Testis (tissue), 3 donors: ENCODE results near the gene UVRAG. TPM values are rescaled to one million over a fixed set of nuclear protein-coding genes. Genes with fewer than 3 reads are reported as not detected.

ENCODE experiments used
- DNase-seq: peaks from one replicate; pipeline ENCODE4 v3.0.0-alpha.2; 2019
- H3K27ac ChIP-seq, 2 donors: fragments of 200-600 bp; sonication (generic); one replicate each; pipeline ENCODE4 v1.5.1; 2019
- H3K27me3 ChIP-seq: fragments of 200-600 bp; sonication (generic); one replicate; pipeline ENCODE4 v1.5.1; 2019
- H3K36me3 ChIP-seq: fragments of 200-600 bp; sonication (generic); one replicate; pipeline ENCODE4 v1.5.1; 2017; ENCODE audit warnings: low read depth; ENCODE audit errors: missing control alignments
- H3K4me1 ChIP-seq: fragments of 200-600 bp; sonication (generic); one replicate; pipeline ENCODE4 v1.5.1; 2019
- H3K4me3 ChIP-seq, 2 donors: fragments of 200-600 bp; sonication (generic); one replicate each; pipeline ENCODE4 v1.5.1; 2017 to 2019
- H3K9me3 ChIP-seq: fragments of 200-600 bp; sonication (generic); one replicate; pipeline ENCODE4 v1.5.1; 2017
- CTCF ChIP-seq, 3 experiments: fragments of 450-650 bp in 2 of 3; fragments of 200-600 bp in 1 of 3; sonication (generic) in 1 of 3; IDR thresholded peaks; one replicate each; pipeline ENCODE4 v1.5.1; 2016 to 2019; ENCODE audit warnings: antibody characterized with exemption in 3 of 3, mild to moderate bottlenecking in 2 of 3, moderate library complexity in 1 of 3
- POLR2A ChIP-seq: fragments of 450-650 bp; IDR thresholded peaks from one replicate; pipeline ENCODE4 v1.6.1; 2017; ENCODE audit warnings: antibody characterized with exemption, mild to moderate bottlenecking, moderate library complexity
- WGBS, 2 donors: methylation state at CpG; one replicate each; pipeline ENCODE4 v1.1.5; 2018; 5-methylcytosine and 5-hydroxymethylcytosine counted together
- intact Hi-C: fragments of 100-400 bp; cut with DNase I; formaldehyde crosslinking; loops from one replicate; pipeline ENCODE4 v1.15.1; 2023; ENCODE audit warnings: low total_unique reads
- polyA plus RNA-seq: library from polyadenylated mRNA; stranded (reverse); fragments of 350-450 nt; fragmentation: Illumina TruSeq; extraction: RNeasy Lipid Tissue Mini Kit (QIAGEN cat#74804); gene quantifications from one replicate; pipeline ENCODE4 v1.2.3, GENCODE V29; 2014; ENCODE audit warnings: low read depth, low replicate concordance; ENCODE audit not compliant: insufficient read depth
- total RNA-seq, 2 donors: library from RNA; depleted of rRNA; stranded (reverse); fragments of >200 nt; gene quantifications; one replicate each; pipeline ENCODE4 v1.2.3, GENCODE V29; 2016

UVRAG gene
- total and polyA plus RNA-seq, 3 donors from 2014 or later, result 10.8 to 22.4 (median 20.1) TPM

DNA sequence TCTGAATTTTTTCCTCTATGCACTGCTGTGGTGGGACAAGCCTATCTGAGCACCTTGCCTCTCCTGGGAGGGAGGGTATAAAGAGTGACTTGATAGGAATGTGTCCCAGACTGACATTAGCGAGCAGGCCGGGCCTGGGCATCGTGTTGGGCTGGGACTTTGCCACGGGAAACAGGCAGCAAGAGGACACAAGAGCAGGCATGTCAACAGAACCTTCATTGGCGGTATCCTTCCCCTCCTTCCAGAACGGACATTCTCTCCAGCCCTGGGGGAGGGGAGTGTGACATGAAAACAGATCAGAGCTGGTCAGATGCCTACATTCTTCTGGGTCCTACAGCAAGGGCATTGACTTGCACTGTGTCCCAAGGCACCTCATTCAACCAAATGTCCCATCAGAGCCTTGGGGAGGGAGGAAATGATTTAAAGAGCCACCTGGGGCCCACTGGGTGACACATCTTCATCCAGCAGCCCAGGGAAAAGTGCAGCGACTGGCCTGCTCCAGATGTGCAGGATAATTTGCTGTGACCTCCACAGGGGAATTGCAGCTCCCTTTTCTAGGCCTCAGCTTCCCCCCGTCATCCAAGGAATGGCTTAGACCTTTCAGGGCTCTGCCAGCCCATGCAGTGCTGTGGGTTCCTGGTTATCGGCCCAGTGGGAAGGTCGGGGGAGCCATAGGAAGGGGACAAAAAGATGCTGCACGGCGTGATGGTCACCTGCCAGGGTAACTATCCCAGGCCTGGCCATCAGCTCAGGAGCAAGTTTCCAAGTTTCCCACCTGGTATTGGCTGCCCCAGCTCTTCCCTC lies 21.8 kb upstream of the UVRAG start:
- no peak for DNase-seq
- H3K9me3 ChIP-seq, result no peaks in the 10 kb centered on the region
- no peaks in the 10 kb centered on the region for H3K36me3 ChIP-seq
- H3K4me1 ChIP-seq, result no peaks in the 10 kb centered on the region
- intact Hi-C loops, result no loop called here
- TF ChIP-seq POLR2A (no peak), CTCF (IDR thresholded peaks at IDR 0.05) (no peak)
- H3K27me3 ChIP-seq, result no peaks in the 10 kb centered on the region
- WGBS, 2 donors, result 89 to 94% methylated on average over 9 to 12 of the region's 12 CpGs
- no peak overlapping the region for H3K27ac ChIP-seq
- H3K4me3 ChIP-seq, result no peak overlapping the region

GRCh38 chr11:75793966-75794365 lies 21.0 kb upstream of the UVRAG start:
- Histone ChIP-seq H3K27ac (no peak overlapping the region), H3K27me3 (no peaks in the 10 kb centered on the region), H3K4me3 (no peak overlapping the region), H3K9me3 (no peaks in the 10 kb centered on the region), H3K36me3 (no peaks in the 10 kb centered on the region), H3K4me1 (no peaks in the 10 kb centered on the region)
- intact Hi-C loops, result no loop called here
- DNase-seq, result no peak
- 58 to 68% methylated on average over 2 of the region's 2 CpGs for WGBS, 2 donors
- TF ChIP-seq CTCF (IDR thresholded peaks at IDR 0.05) (no peak), POLR2A (no peak)

DNA sequence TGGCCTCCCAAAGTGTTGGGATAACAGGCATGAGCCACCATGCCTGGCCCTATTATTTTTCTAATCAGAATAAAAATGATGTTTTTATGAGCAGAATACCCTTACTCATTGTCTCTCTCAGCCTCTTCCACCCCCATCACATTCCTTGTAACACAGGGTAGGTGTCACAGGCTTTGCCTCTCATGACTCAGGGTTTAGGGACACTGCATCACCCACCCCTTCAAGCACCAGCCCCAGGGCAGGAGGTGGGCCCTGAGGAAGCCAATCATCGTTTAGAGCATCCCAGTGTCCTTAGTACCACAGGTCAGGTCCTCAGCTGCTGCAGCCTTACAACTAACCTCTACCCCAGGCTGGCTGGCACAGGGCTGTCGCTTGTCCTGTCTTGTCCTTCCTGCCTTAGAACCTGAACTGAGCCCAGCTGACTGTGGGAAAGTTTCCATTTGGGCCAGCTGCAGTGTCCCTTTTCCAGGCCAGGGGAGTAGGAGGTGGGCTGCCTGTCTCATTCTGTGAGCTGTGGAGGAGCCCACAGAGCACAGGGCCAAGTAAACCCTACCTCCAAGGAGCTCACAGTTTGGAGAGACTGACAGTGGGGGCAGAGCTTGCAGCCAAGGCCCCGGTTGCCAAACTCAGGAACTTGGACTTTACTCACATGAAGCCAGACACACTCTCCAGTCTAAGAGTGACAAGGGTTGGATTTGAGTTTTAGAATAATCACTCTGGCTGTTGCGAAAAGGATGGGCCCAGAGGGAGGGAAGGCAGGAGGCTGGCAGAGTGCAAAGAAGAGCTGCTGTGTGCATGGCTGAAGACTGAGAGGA lies 19.5 kb upstream of the UVRAG start:
- no peaks in the 10 kb centered on the region for H3K36me3 ChIP-seq
- 78 to 95% methylated on average over 3 to 4 of the region's 4 CpGs for WGBS, 2 donors
- DNase-seq, result no peak
- H3K9me3 ChIP-seq, result no peaks in the 10 kb centered on the region
- TF ChIP-seq CTCF (IDR thresholded peaks at IDR 0.05), result no peak
- no peak for TF ChIP-seq POLR2A
- intact Hi-C loops, result no loop called here
- H3K4me1 ChIP-seq, result no peaks in the 10 kb centered on the region
- no peaks in the 10 kb centered on the region for H3K27me3 ChIP-seq
- H3K27ac ChIP-seq, result no peak overlapping the region
- no peak overlapping the region for H3K4me3 ChIP-seq

- 94 to 100% methylated on average over 2 of the region's 2 CpGs for WGBS, 2 donors
- no peak overlapping the region for H3K27ac ChIP-seq
- H3K4me1 ChIP-seq, result no peaks in the 10 kb centered on the region
- TF ChIP-seq CTCF (IDR thresholded peaks at IDR 0.05) (no peak), POLR2A (no peak)
- H3K4me3 ChIP-seq, result no peak overlapping the region
- no peak for DNase-seq
- intact Hi-C loops, result no loop called here
- no peaks in the 10 kb centered on the region for H3K9me3 ChIP-seq
- H3K36me3 ChIP-seq, result no peaks in the 10 kb centered on the region
- no peaks in the 10 kb centered on the region for H3K27me3 ChIP-seq
Measured at GRCh38 chr11:75796091-75796435, 18.9 kb upstream of the UVRAG start.
